ENCODE results near the gene PRKCE. TPM values are rescaled to one million over a fixed set of nuclear protein-coding genes. Genes with fewer than 3 reads are reported as not detected.

Gene PRKCE
- total RNA-seq, 1 donor from 2014 or later: 34.1 TPM

- no peak for DNase-seq (ENCODE audit: low spot score)
Measured at GRCh38 chr2:46158661-46159060, 507.2 kb downstream of the PRKCE start.

- DNase-seq (ENCODE audit: low spot score): no peak
Measured at GRCh38 chr2:46160326-46160725, 508.9 kb downstream of the PRKCE start.

GRCh38 chr2:46161315-46161714 lies 509.8 kb downstream of the PRKCE start:
- DNase-seq (ENCODE audit: low spot score): no peak

- no peak for DNase-seq (ENCODE audit: low spot score)
Measured at GRCh38 chr2:46161911-46162310, 510.4 kb downstream of the PRKCE start.

- no peak for DNase-seq (ENCODE audit: low spot score)
Measured at GRCh38 chr2:46162329-46163097, 511.0 kb downstream of the PRKCE start.

GRCh38 chr2:46163098-46163430 lies 511.6 kb downstream of the PRKCE start:
- peak; percentile 60 for DNase-seq (ENCODE audit: low spot score)

- no peak for DNase-seq (ENCODE audit: low spot score)
Measured at GRCh38 chr2:46163804-46164528, 512.5 kb downstream of the PRKCE start.

GRCh38 chr2:46164529-46165301 lies 513.2 kb downstream of the PRKCE start:
- peak; percentile 89 for DNase-seq (ENCODE audit: low spot score)

GRCh38 chr2:46165916-46166315 lies 514.4 kb downstream of the PRKCE start:
- DNase-seq (ENCODE audit: low spot score): peak; percentile 74

- peak; percentile 68 for DNase-seq (ENCODE audit: low spot score)
Measured at GRCh38 chr2:46167406-46167805, 515.9 kb downstream of the PRKCE start.

- DNase-seq (ENCODE audit: low spot score): peak; percentile 72
Measured at GRCh38 chr2:46167924-46168323, 516.4 kb downstream of the PRKCE start.

- DNase-seq (ENCODE audit: low spot score): peak; percentile 26
Measured at GRCh38 chr2:46169467-46169866, 518.0 kb downstream of the PRKCE start.

GRCh38 chr2:46170026-46170425 lies 518.6 kb downstream of the PRKCE start:
- DNase-seq (ENCODE audit: low spot score): no peak

- peak; percentile 33 for DNase-seq (ENCODE audit: low spot score)
Measured at GRCh38 chr2:46170611-46171350, 519.3 kb downstream of the PRKCE start.

- peak; percentile 75 for DNase-seq (ENCODE audit: low spot score)
Measured at GRCh38 chr2:46171411-46171953, 520.0 kb downstream of the PRKCE start.

- peak; percentile 77 for DNase-seq (ENCODE audit: low spot score)
Measured at GRCh38 chr2:46171996-46172546, 520.6 kb downstream of the PRKCE start.

GRCh38 chr2:46173030-46173429 lies 521.6 kb downstream of the PRKCE start:
- no peak for DNase-seq (ENCODE audit: low spot score)

GRCh38 chr2:46173636-46174250 lies 522.3 kb downstream of the PRKCE start:
- no peak for DNase-seq (ENCODE audit: low spot score)

- peak; percentile 65 for DNase-seq (ENCODE audit: low spot score)
Measured at GRCh38 chr2:46174345-46175170, 523.1 kb downstream of the PRKCE start.

Data from mesenteric fat pad (tissue), 1 donor.